ENCODE data around the gene FLVCR2.
A peak's percentile ranks its signal among the peaks of the same experiment; 100 is the strongest.

Gene FLVCR2

DNA sequence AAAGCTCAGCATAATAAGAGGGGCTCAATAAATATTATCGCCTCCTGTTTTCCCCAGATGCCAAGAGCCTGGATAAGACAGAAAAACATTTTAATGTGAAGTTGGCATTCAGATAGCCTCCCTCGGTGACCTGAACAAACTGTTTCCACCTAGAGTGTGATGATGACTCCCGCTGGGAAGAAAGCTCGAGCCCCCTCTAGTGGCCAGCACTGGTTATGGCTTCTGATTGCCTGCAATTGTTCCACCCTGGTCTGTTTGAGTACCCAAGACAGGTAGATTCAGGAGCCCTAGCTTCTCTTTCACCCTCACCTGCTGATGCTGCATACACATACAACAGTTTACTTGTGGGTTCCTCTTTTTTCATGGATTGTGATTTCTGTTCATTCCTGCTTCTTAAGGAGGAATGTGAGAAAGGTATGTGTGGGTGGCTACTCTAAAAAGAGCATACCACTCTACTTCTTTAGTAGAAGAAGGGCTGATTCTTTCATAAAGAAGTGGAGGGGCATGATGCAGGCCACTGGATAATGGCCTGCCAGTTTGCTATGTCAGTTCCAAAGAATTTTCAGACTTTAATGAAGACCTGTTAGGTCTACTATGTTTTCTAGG lies 75.8 kb downstream of the FLVCR2 start:
- TF ChIP-seq PPARA (CRISPR knock-in tag; IDR thresholded peaks at IDR 0.05; ENCODE audit: borderline replicate concordance), result no peak
- no peak for TF ChIP-seq SNAI2 (CRISPR knock-in tag; IDR thresholded peaks at IDR 0.05)
- no peak for TF ChIP-seq ZNF8 (CRISPR knock-in tag; IDR thresholded peaks at IDR 0.05)
- no peak for TF ChIP-seq ESRRG (CRISPR knock-in tag; IDR thresholded peaks at IDR 0.05)
- TF ChIP-seq, protein P1, sequence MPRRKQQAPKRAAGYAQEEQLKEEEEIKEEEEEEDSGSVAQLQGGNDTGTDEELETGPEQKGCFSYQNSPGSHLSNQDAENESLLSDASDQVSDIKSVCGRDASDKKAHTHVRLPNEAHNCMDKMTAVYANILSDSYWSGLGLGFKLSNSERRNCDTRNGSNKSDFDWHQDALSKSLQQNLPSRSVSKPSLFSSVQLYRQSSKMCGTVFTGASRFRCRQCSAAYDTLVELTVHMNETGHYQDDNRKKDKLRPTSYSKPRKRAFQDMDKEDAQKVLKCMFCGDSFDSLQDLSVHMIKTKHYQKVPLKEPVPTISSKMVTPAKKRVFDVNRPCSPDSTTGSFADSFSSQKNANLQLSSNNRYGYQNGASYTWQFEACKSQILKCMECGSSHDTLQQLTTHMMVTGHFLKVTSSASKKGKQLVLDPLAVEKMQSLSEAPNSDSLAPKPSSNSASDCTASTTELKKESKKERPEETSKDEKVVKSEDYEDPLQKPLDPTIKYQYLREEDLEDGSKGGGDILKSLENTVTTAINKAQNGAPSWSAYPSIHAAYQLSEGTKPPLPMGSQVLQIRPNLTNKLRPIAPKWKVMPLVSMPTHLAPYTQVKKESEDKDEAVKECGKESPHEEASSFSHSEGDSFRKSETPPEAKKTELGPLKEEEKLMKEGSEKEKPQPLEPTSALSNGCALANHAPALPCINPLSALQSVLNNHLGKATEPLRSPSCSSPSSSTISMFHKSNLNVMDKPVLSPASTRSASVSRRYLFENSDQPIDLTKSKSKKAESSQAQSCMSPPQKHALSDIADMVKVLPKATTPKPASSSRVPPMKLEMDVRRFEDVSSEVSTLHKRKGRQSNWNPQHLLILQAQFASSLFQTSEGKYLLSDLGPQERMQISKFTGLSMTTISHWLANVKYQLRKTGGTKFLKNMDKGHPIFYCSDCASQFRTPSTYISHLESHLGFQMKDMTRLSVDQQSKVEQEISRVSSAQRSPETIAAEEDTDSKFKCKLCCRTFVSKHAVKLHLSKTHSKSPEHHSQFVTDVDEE (CRISPR knock-in tag; IDR thresholded peaks at IDR 0.05), result no peak
- no peak for TF ChIP-seq CREB5 (CRISPR knock-in tag; IDR thresholded peaks at IDR 0.05; ENCODE audit: low read depth)
- no peak for TF ChIP-seq TCF4 (CRISPR knock-in tag; IDR thresholded peaks at IDR 0.05; ENCODE audit: borderline replicate concordance)
- TF ChIP-seq ZNF70 (CRISPR knock-in tag; IDR thresholded peaks at IDR 0.05), result no peak
- TF ChIP-seq CSDC2 (CRISPR knock-in tag; IDR thresholded peaks at IDR 0.05), result no peak
- no peak for TF ChIP-seq CSRNP3 (CRISPR knock-in tag; IDR thresholded peaks at IDR 0.05)
- no peak for TF ChIP-seq POU6F1 (CRISPR knock-in tag; IDR thresholded peaks at IDR 0.05; ENCODE audit: borderline replicate concordance, low read depth)
- no peak for TF ChIP-seq BACH2 (CRISPR knock-in tag; IDR thresholded peaks at IDR 0.05; ENCODE audit: borderline replicate concordance)
- TF ChIP-seq ZFP3 (CRISPR knock-in tag; IDR thresholded peaks at IDR 0.05), result no peak
- no peak for TF ChIP-seq ZC3H10 (CRISPR knock-in tag; IDR thresholded peaks at IDR 0.05)
- ATAC-seq, result peak; percentile 98

- no peak for ATAC-seq
- TF ChIP-seq ZFP3 (CRISPR knock-in tag; IDR thresholded peaks at IDR 0.05), result no peak
- no peak for TF ChIP-seq PPARA (CRISPR knock-in tag; IDR thresholded peaks at IDR 0.05; ENCODE audit: borderline replicate concordance)
- TF ChIP-seq TOX (CRISPR knock-in tag; IDR thresholded peaks at IDR 0.05; ENCODE audit: borderline replicate concordance), result no peak
- no peak for TF ChIP-seq ESRRG (CRISPR knock-in tag; IDR thresholded peaks at IDR 0.05)
- no peak for TF ChIP-seq ZNF565 (CRISPR knock-in tag; conservative IDR thresholded peaks at IDR 0.05; ENCODE audit: low read depth)
These were observed 76.8 kb downstream of the FLVCR2 start for GRCh38 chr14:75655235-75655634.

- TF ChIP-seq TOX (CRISPR knock-in tag; IDR thresholded peaks at IDR 0.05; ENCODE audit: borderline replicate concordance), result no peak
- TF ChIP-seq ISL1 (CRISPR knock-in tag; IDR thresholded peaks at IDR 0.05), result no peak
- TF ChIP-seq CSRNP3 (CRISPR knock-in tag; IDR thresholded peaks at IDR 0.05), result no peak
- TF ChIP-seq ZFP30 (CRISPR knock-in tag; IDR thresholded peaks at IDR 0.05), result no peak
- TF ChIP-seq BACH2 (CRISPR knock-in tag; IDR thresholded peaks at IDR 0.05; ENCODE audit: borderline replicate concordance), result no peak
- ATAC-seq, result no peak
These were observed 78.9 kb downstream of the FLVCR2 start for GRCh38 chr14:75657331-75657730.

DNA sequence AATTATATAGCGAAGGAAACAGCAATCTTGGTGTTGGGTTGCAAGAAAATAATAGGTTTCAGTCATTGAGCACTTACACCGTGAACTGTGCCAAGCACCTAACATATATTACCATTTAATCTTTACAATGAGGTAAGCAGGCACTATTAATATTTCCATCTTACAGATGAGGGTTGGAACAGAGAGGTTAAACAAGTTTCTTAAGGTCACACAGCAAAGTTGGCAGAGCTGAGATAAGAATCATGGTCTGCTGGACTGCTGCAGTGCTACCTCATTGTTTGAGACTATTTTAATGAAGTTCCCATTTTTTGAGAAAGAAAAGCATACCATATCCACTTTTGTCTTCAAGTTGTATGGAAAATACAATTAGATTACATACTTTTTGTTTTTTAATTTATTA lies 80.5 kb downstream of the FLVCR2 start:
- no peak for ATAC-seq
- TF ChIP-seq ARNTL (CRISPR knock-in tag; IDR thresholded peaks at IDR 0.05; ENCODE audit: borderline replicate concordance, low read depth), result no peak
- TF ChIP-seq CSRNP3 (CRISPR knock-in tag; IDR thresholded peaks at IDR 0.05), result no peak
- no peak for TF ChIP-seq CREB5 (CRISPR knock-in tag; IDR thresholded peaks at IDR 0.05; ENCODE audit: low read depth)
- no peak for TF ChIP-seq ZFP3 (CRISPR knock-in tag; IDR thresholded peaks at IDR 0.05)
- TF ChIP-seq ZNF8 (CRISPR knock-in tag; IDR thresholded peaks at IDR 0.05), result no peak
- no peak for TF ChIP-seq ZFP30 (CRISPR knock-in tag; IDR thresholded peaks at IDR 0.05)
- TF ChIP-seq SNAI2 (CRISPR knock-in tag; IDR thresholded peaks at IDR 0.05), result no peak
- TF ChIP-seq ZNF565 (CRISPR knock-in tag; conservative IDR thresholded peaks at IDR 0.05; ENCODE audit: low read depth), result no peak
- no peak for TF ChIP-seq RARB (CRISPR knock-in tag; IDR thresholded peaks at IDR 0.05)
- no peak for TF ChIP-seq GLIS3 (CRISPR knock-in tag; IDR thresholded peaks at IDR 0.05)
- TF ChIP-seq ZC3H10 (CRISPR knock-in tag; IDR thresholded peaks at IDR 0.05), result no peak

All from SK-N-SH treated with all-trans-retinoic acid at 6 μM for 48 hours (cell line).